HUDEP-2 (cell line): Measurements from ENCODE around the gene B3GAT2.

Experiments
- DNase-seq, 76 experiments: peaks; one replicate each; lab custom pipeline; 2025; ENCODE audit not compliant: unreplicated experiment in 76 of 76; lab: John Stamatoyannopoulos, UW

The B3GAT2 gene

GRCh38 chr6:70844301-70844700 is 112.6 kb downstream of the B3GAT2 start:
- no peak for DNase-seq

GRCh38 chr6:70843328-70843918 is 113.4 kb downstream of the B3GAT2 start:
- no peak for DNase-seq

GRCh38 chr6:70842541-70842940 is 114.3 kb downstream of the B3GAT2 start:
- DNase-seq = no peak

- DNase-seq = no peak
These were observed 115.7 kb downstream of the B3GAT2 start for GRCh38 chr6:70841112-70841511.

- peak in 2 of 76 experiments; percentile 5 to 11 for DNase-seq
These were observed 117.3 kb downstream of the B3GAT2 start for GRCh38 chr6:70839286-70840266.

- no peak for DNase-seq
These were observed 118.0 kb downstream of the B3GAT2 start for GRCh38 chr6:70838907-70839285.

GRCh38 chr6:70834520-70834919 is 122.3 kb downstream of the B3GAT2 start:
- DNase-seq = no peak

GRCh38 chr6:70831427-70831826 is 125.4 kb downstream of the B3GAT2 start:
- no peak for DNase-seq

- no peak for DNase-seq
These were observed 133.2 kb downstream of the B3GAT2 start for GRCh38 chr6:70823651-70824050.

GRCh38 chr6:70821751-70822150 is 135.1 kb downstream of the B3GAT2 start:
- DNase-seq = no peak

- no peak for DNase-seq
These were observed 136.1 kb downstream of the B3GAT2 start for GRCh38 chr6:70820778-70821177.

- DNase-seq = no peak
These were observed 137.2 kb downstream of the B3GAT2 start for GRCh38 chr6:70819646-70820045.

GRCh38 chr6:70813885-70814284 is 143.0 kb downstream of the B3GAT2 start:
- no peak for DNase-seq

GRCh38 chr6:70811788-70812187 is 145.1 kb downstream of the B3GAT2 start:
- no peak for DNase-seq
